Bone marrow (tissue), 2 donors: Measurements from ENCODE around the gene ZNF333.

Experiments
- DNase-seq, 2 donors: peaks; one replicate each; lab custom pipeline; 2025; lab: John Stamatoyannopoulos, UW

ZNF333 gene

GRCh38 chr19:14689598-14690503 is at the start of gene ZNF333:
Gene ZNF333, plus strand, starts transcription at chr19:14690048. Its CDS starts 3,444 bp downstream, at chr19:14693492.
- peak; percentile 90 to 93 for DNase-seq

GRCh38 chr19:14648506-14648905 is 41.3 kb upstream of the ZNF333 start:
- DNase-seq: no peak

GRCh38 chr19:14649020-14649419 is 40.8 kb upstream of the ZNF333 start:
- DNase-seq: no peak

- DNase-seq: no peak
These were observed 39.7 kb upstream of the ZNF333 start for GRCh38 chr19:14650161-14650560.

- DNase-seq: no peak
These were observed 34.9 kb upstream of the ZNF333 start for GRCh38 chr19:14654786-14655560.

- no peak for DNase-seq
These were observed 34.1 kb upstream of the ZNF333 start for GRCh38 chr19:14655726-14656125.

- DNase-seq: no peak
These were observed 29.9 kb upstream of the ZNF333 start for GRCh38 chr19:14659874-14660489.

GRCh38 chr19:14661372-14661924 is 28.4 kb upstream of the ZNF333 start:
- no peak for DNase-seq

GRCh38 chr19:14669940-14670339 is 19.9 kb upstream of the ZNF333 start:
- DNase-seq: no peak

GRCh38 chr19:14670408-14670807 is 19.4 kb upstream of the ZNF333 start:
- DNase-seq: no peak

GRCh38 chr19:14672188-14672872 is 17.5 kb upstream of the ZNF333 start:
- peak in 1 of 2 donors; percentile 11 for DNase-seq

- DNase-seq: no peak
These were observed 16.8 kb upstream of the ZNF333 start for GRCh38 chr19:14673088-14673487.

- no peak for DNase-seq
These were observed 15.1 kb upstream of the ZNF333 start, which contains the start of gene ADGRE3 for GRCh38 chr19:14674764-14675163. Gene ADGRE3, minus strand, starts transcription at chr19:14674844. Its CDS starts 74 bp downstream, at chr19:14674770.

- DNase-seq: no peak
These were observed 13.1 kb upstream of the ZNF333 start for GRCh38 chr19:14676762-14677161.

- no peak for DNase-seq
These were observed 12.4 kb upstream of the ZNF333 start for GRCh38 chr19:14677464-14677863.

GRCh38 chr19:14678199-14678598 is 11.6 kb upstream of the ZNF333 start:
- DNase-seq: no peak

- no peak for DNase-seq
These were observed 7.8 kb upstream of the ZNF333 start for GRCh38 chr19:14682084-14682483.

GRCh38 chr19:14683439-14683838 is 6.4 kb upstream of the ZNF333 start:
- DNase-seq: peak in 1 of 2 donors; percentile 3

- DNase-seq: no peak
These were observed 3.4 kb upstream of the ZNF333 start for GRCh38 chr19:14686411-14686810.

- DNase-seq: no peak
These were observed 4.9 kb downstream of the ZNF333 start for GRCh38 chr19:14694641-14695266.

GRCh38 chr19:14695471-14695870 is 5.6 kb downstream of the ZNF333 start:
- DNase-seq: no peak
